HepG2 (cell line): Measurements from ENCODE around the gene STMN3. TPM values are rescaled to one million over a fixed set of nuclear protein-coding genes. Genes with fewer than 3 reads are reported as not detected.
A peak's percentile ranks its signal among the peaks of the same experiment; 100 is the strongest.

Source experiments
- BCLAF1 ChIP-seq: fragments of 450-650 bp; IDR thresholded peaks from 2 replicates; pipeline ENCODE4 v1.6.1; 2017; ENCODE audit warnings: mild to moderate bottlenecking
- DNMT3B ChIP-seq: conservative IDR thresholded peaks from 2 replicates; pipeline ENCODE4 v1.6.1; 2016; ENCODE audit warnings: missing biosample characterization, control low read depth
- PCBP1 ChIP-seq: fragments of 200-400 bp; formaldehyde crosslinking; IDR thresholded peaks from 2 replicates; pipeline ENCODE4 v1.6.1; 2017; ENCODE audit warnings: mild to moderate bottlenecking, low read depth, low read length, borderline replicate concordance
- THAP7 ChIP-seq: sonication (generic); formaldehyde crosslinking; IDR thresholded peaks from 2 replicates; pipeline ENCODE4 v1.8.1; 2023; ENCODE audit warnings: mild to moderate bottlenecking, missing genetic modification reagents
- ZBTB2 ChIP-seq: sonication (generic); formaldehyde crosslinking; IDR thresholded peaks from 2 replicates; pipeline ENCODE4 v1.8.0; 2022; ENCODE audit warnings: low read depth, missing genetic modification reagents
- ZBTB33 ChIP-seq: sonication (generic); formaldehyde crosslinking; IDR thresholded peaks from 2 replicates; pipeline ENCODE4 v1.4.0; 2020; ENCODE audit warnings: missing genetic modification reagents
- ZBTB46 ChIP-seq: sonication (generic); formaldehyde crosslinking; IDR thresholded peaks from 2 replicates; pipeline ENCODE4 v1.4.0; 2020; ENCODE audit warnings: mild to moderate bottlenecking, missing genetic modification reagents, borderline replicate concordance
- ZBTB7A ChIP-seq: sonication (generic); formaldehyde crosslinking; IDR thresholded peaks from 2 replicates; pipeline ENCODE4 v1.8.0; 2022; ENCODE audit warnings: mild to moderate bottlenecking, missing genetic modification reagents
- ZGPAT ChIP-seq: IDR thresholded peaks from 2 replicates; pipeline ENCODE4 v1.6.1; 2016; ENCODE audit warnings: mild to moderate bottlenecking
- ZNF501 ChIP-seq: sonication (generic); formaldehyde crosslinking; IDR thresholded peaks from 2 replicates; pipeline ENCODE4 v1.5.1; 2020; ENCODE audit warnings: mild to moderate bottlenecking, moderate library complexity, missing genetic modification reagents
- ZNF513 ChIP-seq: sonication (generic); formaldehyde crosslinking; conservative IDR thresholded peaks from 2 replicates; pipeline ENCODE4 v1.5.0; 2020; ENCODE audit warnings: missing genetic modification reagents
- ZNF629 ChIP-seq: sonication (generic); formaldehyde crosslinking; conservative IDR thresholded peaks from 2 replicates; pipeline ENCODE4 v1.5.0; 2020; ENCODE audit warnings: missing genetic modification reagents
- polyA plus RNA-seq, 8 experiments: library from polyadenylated mRNA; depleted of rRNA in 3 of 8; stranded (reverse) in 7 of 8; unstranded in 1 of 8; fragments of >200 nt; fragmentation: Illumina TruSeq in 4 of 8; extraction: Trizol in 4 of 8; gene quantifications; 2 replicates each; pipeline versions ENCODE4 v1.2.1 to v1.2.3, GENCODE V29; 2011 to 2016; ENCODE audit warnings: low read depth in 4 of 8, missing spikeins in 1 of 8, mixed read lengths in 1 of 8; ENCODE audit not compliant: insufficient read depth in 1 of 8
- total RNA-seq, 5 experiments: library from RNA; depleted of rRNA; stranded (reverse); fragments of >200 nt; fragmentation: Illumina TruSeq; extraction: Trizol; gene quantifications; 2 replicates each; pipeline ENCODE4 v1.2.3, GENCODE V29; 2016; ENCODE audit warnings: low read depth in 1 of 5

The STMN3 gene
- total and polyA plus RNA-seq, 2 of the 13 experiments (the other 11 are each of a cell fraction or from before 2014, with no cell fraction given) = 21.0 to 48.3 TPM

GRCh38 chr20:63657260-63657936 lies 4.2 kb upstream of the STMN3 start (continued):
- TF ChIP-seq ZGPAT (CRISPR knock-in tag) (no peak), ZBTB33 (CRISPR knock-in tag) (peak; percentile 91), BCLAF1 (no peak), PCBP1 (0 out of 2 replicates have a peak, but pooled peaks have one; percentile 3), ZNF629 (CRISPR knock-in tag) (no peak), ZNF501 (CRISPR knock-in tag) (no peak), ZNF513 (CRISPR knock-in tag) (no peak), ZBTB46 (no peak), ZBTB7A (0 out of 2 replicates have a peak, but pooled peaks have one; percentile 27), DNMT3B (no peak), THAP7 (no peak), ZBTB2 (CRISPR knock-in tag) (no peak)
